GM23338 (cell line): ENCODE results near the gene HIVEP3. TPM values are rescaled to one million over a fixed set of nuclear protein-coding genes. Genes with fewer than 3 reads are reported as not detected.

Experiments
- ATAC-seq: fragments of 200-7000 bp; cut with Tn5 transposase; 3 replicates; pipeline ENCODE4 v1.9.1; 2020
- DNase-seq: peaks from one replicate; pipeline ENCODE4 v3.0.0-alpha.2; 2015; ENCODE audit warnings: low spot score
- H2AFZ ChIP-seq: fragments of 200-600 bp; sonication (generic); 2 replicates; pipeline ENCODE4 v1.8.0; 2016; ENCODE audit warnings: antibody characterized with exemption, mild to moderate bottlenecking, moderate library complexity
- H3F3A ChIP-seq: fragments of 200-600 bp; sonication (generic); replicated peaks from 2 replicates; pipeline ENCODE4 v1.8.0; 2017; ENCODE audit warnings: antibody characterized with exemption, mixed run types, low read depth
- H3K27ac ChIP-seq: fragments of 200-600 bp; sonication (generic); 2 replicates; pipeline ENCODE4 v1.6.1; 2016; ENCODE audit warnings: low read depth
- H3K27me3 ChIP-seq: fragments of 200-600 bp; sonication (generic); 2 replicates; pipeline ENCODE4 v1.8.0; 2016; ENCODE audit warnings: mild to moderate bottlenecking, mixed run types, moderate library complexity; ENCODE audit not compliant: insufficient read depth
- H3K36me3 ChIP-seq: fragments of 200-600 bp; sonication (generic); 2 replicates; pipeline ENCODE4 v1.8.0; 2016; ENCODE audit warnings: mild to moderate bottlenecking; ENCODE audit not compliant: insufficient read depth
- H3K4me1 ChIP-seq: fragments of 200-600 bp; sonication (generic); 2 replicates; pipeline ENCODE4 v1.8.0; 2016; ENCODE audit warnings: mild to moderate bottlenecking, moderate library complexity; ENCODE audit not compliant: insufficient read depth
- H3K4me2 ChIP-seq: fragments of 200-600 bp; sonication (generic); 2 replicates; pipeline ENCODE4 v1.7.1; 2017; ENCODE audit warnings: mixed run types
- H3K4me3 ChIP-seq: fragments of 200-600 bp; sonication (generic); 2 replicates; pipeline ENCODE4 v1.6.1; 2016; ENCODE audit warnings: mixed run types
- H3K79me2 ChIP-seq: fragments of 200-600 bp; sonication (generic); replicated peaks from 2 replicates; pipeline ENCODE4 v1.8.0; 2017; ENCODE audit warnings: mild to moderate bottlenecking; ENCODE audit not compliant: insufficient read depth
- H3K9me2 ChIP-seq: fragments of 200-600 bp; sonication (generic); 2 replicates; pipeline ENCODE4 v1.8.0; 2017; ENCODE audit not compliant: insufficient read depth
- H4K20me1 ChIP-seq: fragments of 200-600 bp; sonication (generic); replicated peaks from 2 replicates; pipeline ENCODE4 v1.8.0; 2017; ENCODE audit warnings: mild to moderate bottlenecking; ENCODE audit not compliant: insufficient read depth
- H3K27ac Mint-ChIP-seq: 2 replicates; pipeline ENCODE4 v1.8.0; 2020; ENCODE audit warnings: inconsistent platforms, mild to moderate bottlenecking, moderate library complexity, mixed read lengths
- H3K27me3 Mint-ChIP-seq: 3 replicates; pipeline ENCODE4 v1.8.0; 2022; ENCODE audit warnings: low read depth, mild to moderate bottlenecking, moderate library complexity, mixed read lengths, inconsistent platforms; ENCODE audit not compliant: insufficient read depth, poor library complexity
- H3K36me3 Mint-ChIP-seq: 3 replicates; pipeline ENCODE4 v1.8.0; 2021; ENCODE audit warnings: low read depth, mild to moderate bottlenecking, inconsistent platforms, moderate library complexity, mixed read lengths
- H3K4me1 Mint-ChIP-seq: 3 replicates; pipeline ENCODE4 v1.8.0; 2020; ENCODE audit warnings: mild to moderate bottlenecking, inconsistent platforms, mixed read lengths
- H3K4me3 Mint-ChIP-seq: 3 replicates; pipeline ENCODE4 v1.8.0; 2021; ENCODE audit warnings: moderate library complexity, mild to moderate bottlenecking, inconsistent platforms, mixed read lengths
- H3K9me3 Mint-ChIP-seq: 3 replicates; pipeline ENCODE4 v1.8.0; 2020; ENCODE audit warnings: moderate library complexity, mild to moderate bottlenecking, inconsistent platforms, mixed read lengths
- CREB1 ChIP-seq: fragments of 250-450 bp; sonication (Bioruptor Pico); IDR thresholded peaks from 2 replicates; pipeline ENCODE4 v1.5.0; 2020; ENCODE audit warnings: low read depth, mild to moderate bottlenecking, moderate library complexity
- CTCF ChIP-seq, 2 experiments: fragments of 200-600 bp in 1 of 2; sonication (generic) in 1 of 2; conservative IDR thresholded peaks; 2 replicates each; pipeline versions ENCODE4 v1.5.1 to v1.6.1; 2016 to 2017; ENCODE audit warnings: antibody characterized with exemption in 2 of 2, low read depth in 2 of 2, mild to moderate bottlenecking in 2 of 2, moderate library complexity in 1 of 2
- EZH2 ChIP-seq: fragments of 200-600 bp; sonication (generic); IDR thresholded peaks from one replicate; pipeline ENCODE4 v1.8.0; 2017; ENCODE audit warnings: antibody characterized with exemption, mild to moderate bottlenecking, low read depth; ENCODE audit not compliant: unreplicated experiment
- JUNB ChIP-seq: IDR thresholded peaks from one replicate; pipeline ENCODE4 v1.6.1; 2016; ENCODE audit warnings: antibody characterized with exemption; ENCODE audit not compliant: unreplicated experiment
- STAT1 ChIP-seq: IDR thresholded peaks from one replicate; pipeline ENCODE4 v1.6.1; 2016; ENCODE audit warnings: antibody characterized with exemption; ENCODE audit not compliant: unreplicated experiment
- ZNF462 ChIP-seq: fragments of 250-450 bp; sonication (Bioruptor Pico); IDR thresholded peaks from 2 replicates; pipeline ENCODE4 v1.5.0; 2020; ENCODE audit warnings: mild to moderate bottlenecking, moderate library complexity
- polyA plus RNA-seq: library from polyadenylated mRNA; unstranded; fragments of >200 nt; fragmentation: Nextera tagmentation; extraction: Ambion mirVana; gene quantifications from 2 replicates; pipeline ENCODE4 v1.2.1, GENCODE V29; 2016
- total RNA-seq: library from RNA; depleted of rRNA; stranded (reverse); fragments of >200 nt; shearing (Covaris generic); gene quantifications from 2 replicates; pipeline ENCODE4 v1.2.3, GENCODE V29; 2014
- TF ChIP-seq, protein P1 (sequence below): IDR thresholded peaks from one replicate; pipeline ENCODE4 v1.6.1; 2018; ENCODE audit warnings: antibody characterized with exemption; ENCODE audit not compliant: unreplicated experiment
- TF ChIP-seq, protein P2 (sequence below): IDR thresholded peaks from 2 replicates; pipeline ENCODE4 v1.6.1; 2016; ENCODE audit warnings: antibody characterized with exemption

The HIVEP3 gene
- total and polyA plus RNA-seq, 2 experiments from 2014 or later: 0.14 to 0.24 TPM

- Histone ChIP-seq H3K4me2 (no peak overlapping the region), H4K20me1 (no peaks in the 10 kb centered on the region), H3K4me3 (no peak overlapping the region), H3K4me1 (no peaks in the 10 kb centered on the region), H3K27ac (no peak overlapping the region), H3K79me2 (no peaks in the 10 kb centered on the region), H3K9me2 (no peaks in the 10 kb centered on the region), H3F3A (no peaks in the 10 kb centered on the region), H3K36me3 (no peaks in the 10 kb centered on the region), H2AFZ (no peak overlapping the region), H3K27me3 (no peaks in the 10 kb centered on the region)
- Mint-ChIP-seq H3K9me3 (no peaks in the 10 kb centered on the region), H3K4me3 (no peak overlapping the region), H3K4me1 (no peaks in the 10 kb centered on the region), H3K27me3 (peaks cover 4% of the 10 kb centered on the region), H3K27ac (no peak overlapping the region), H3K36me3 (no peaks in the 10 kb centered on the region)
- no peak for ATAC-seq
- TF ChIP-seq CTCF (conservative IDR thresholded peaks at IDR 0.05; ENCODE audit: low read depth in 2 of 2) (no peak), ZNF462 (CRISPR knock-in tag) (no peak), JUNB (no peak), STAT1 (no peak), CREB1 (CRISPR knock-in tag) (no peak), EZH2 (no peak)
- TF ChIP-seq, protein P1, sequence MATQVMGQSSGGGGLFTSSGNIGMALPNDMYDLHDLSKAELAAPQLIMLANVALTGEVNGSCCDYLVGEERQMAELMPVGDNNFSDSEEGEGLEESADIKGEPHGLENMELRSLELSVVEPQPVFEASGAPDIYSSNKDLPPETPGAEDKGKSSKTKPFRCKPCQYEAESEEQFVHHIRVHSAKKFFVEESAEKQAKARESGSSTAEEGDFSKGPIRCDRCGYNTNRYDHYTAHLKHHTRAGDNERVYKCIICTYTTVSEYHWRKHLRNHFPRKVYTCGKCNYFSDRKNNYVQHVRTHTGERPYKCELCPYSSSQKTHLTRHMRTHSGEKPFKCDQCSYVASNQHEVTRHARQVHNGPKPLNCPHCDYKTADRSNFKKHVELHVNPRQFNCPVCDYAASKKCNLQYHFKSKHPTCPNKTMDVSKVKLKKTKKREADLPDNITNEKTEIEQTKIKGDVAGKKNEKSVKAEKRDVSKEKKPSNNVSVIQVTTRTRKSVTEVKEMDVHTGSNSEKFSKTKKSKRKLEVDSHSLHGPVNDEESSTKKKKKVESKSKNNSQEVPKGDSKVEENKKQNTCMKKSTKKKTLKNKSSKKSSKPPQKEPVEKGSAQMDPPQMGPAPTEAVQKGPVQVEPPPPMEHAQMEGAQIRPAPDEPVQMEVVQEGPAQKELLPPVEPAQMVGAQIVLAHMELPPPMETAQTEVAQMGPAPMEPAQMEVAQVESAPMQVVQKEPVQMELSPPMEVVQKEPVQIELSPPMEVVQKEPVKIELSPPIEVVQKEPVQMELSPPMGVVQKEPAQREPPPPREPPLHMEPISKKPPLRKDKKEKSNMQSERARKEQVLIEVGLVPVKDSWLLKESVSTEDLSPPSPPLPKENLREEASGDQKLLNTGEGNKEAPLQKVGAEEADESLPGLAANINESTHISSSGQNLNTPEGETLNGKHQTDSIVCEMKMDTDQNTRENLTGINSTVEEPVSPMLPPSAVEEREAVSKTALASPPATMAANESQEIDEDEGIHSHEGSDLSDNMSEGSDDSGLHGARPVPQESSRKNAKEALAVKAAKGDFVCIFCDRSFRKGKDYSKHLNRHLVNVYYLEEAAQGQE: no peak
- TF ChIP-seq, protein P2, sequence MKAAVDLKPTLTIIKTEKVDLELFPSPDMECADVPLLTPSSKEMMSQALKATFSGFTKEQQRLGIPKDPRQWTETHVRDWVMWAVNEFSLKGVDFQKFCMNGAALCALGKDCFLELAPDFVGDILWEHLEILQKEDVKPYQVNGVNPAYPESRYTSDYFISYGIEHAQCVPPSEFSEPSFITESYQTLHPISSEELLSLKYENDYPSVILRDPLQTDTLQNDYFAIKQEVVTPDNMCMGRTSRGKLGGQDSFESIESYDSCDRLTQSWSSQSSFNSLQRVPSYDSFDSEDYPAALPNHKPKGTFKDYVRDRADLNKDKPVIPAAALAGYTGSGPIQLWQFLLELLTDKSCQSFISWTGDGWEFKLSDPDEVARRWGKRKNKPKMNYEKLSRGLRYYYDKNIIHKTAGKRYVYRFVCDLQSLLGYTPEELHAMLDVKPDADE: no peak
- DNase-seq: no peak
These were observed 310.9 kb downstream of the HIVEP3 start for GRCh38 chr1:41607808-41608207.
